Measurements from ENCODE around the gene SLAMF6.
"Not testable (repeated sequence)": the region's sequence is repeated elsewhere in the genome, so short reads cannot be mapped to it uniquely, and the experiment has no call there.

The SLAMF6 gene

DNA sequence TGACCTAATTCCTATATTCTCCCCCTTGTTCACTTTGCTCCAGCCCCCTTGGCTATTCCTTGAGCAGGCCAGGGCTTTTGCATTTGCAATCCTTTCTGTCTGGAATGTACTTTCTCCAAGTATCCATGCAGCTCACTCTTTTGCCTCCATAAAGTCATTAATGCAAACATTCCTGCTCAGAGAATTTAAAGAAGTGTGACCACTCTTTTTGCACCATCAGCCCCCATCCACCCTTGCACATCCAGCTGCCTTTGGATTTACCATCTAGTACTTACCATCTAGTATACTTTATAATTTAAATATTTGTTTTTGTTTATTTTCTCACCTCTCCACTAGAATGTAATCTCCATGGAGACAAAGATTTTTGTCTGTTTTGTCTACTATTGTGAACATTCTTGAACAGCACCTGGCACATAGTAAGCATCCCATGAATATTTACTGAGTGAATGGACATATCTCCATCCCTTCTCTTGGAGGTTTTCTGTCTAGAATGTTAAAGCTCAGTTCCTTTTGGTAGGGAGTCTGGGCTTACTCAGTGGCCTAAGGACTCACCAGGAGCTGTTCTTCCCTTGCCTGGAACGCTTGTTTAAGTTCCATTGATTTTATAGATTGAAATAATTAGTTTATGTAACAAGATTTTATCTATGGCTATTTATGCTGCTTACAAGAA, 22.6 kb downstream of the SLAMF6 start:
- DNase-seq, result no peak

DNA sequence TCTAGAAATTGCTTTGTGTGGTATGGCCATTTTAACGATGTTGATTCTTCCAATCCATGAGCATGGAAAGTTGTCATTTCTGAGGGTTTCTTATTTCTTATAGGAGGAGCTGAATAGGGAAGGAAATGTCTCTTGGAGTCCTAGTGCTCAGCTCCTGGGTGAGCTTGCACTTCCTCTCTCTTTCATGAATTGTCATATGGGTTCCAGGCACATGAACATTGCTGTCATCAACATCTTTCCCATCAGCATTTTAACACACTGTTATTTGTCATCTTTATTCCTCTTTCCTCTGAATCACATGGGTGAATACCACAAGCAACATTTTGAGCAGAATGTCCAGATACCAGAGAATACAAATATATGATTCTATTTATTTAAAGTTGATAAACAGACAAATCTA, 23.4 kb downstream of the SLAMF6 start:
- DNase-seq, result no peak

DNA sequence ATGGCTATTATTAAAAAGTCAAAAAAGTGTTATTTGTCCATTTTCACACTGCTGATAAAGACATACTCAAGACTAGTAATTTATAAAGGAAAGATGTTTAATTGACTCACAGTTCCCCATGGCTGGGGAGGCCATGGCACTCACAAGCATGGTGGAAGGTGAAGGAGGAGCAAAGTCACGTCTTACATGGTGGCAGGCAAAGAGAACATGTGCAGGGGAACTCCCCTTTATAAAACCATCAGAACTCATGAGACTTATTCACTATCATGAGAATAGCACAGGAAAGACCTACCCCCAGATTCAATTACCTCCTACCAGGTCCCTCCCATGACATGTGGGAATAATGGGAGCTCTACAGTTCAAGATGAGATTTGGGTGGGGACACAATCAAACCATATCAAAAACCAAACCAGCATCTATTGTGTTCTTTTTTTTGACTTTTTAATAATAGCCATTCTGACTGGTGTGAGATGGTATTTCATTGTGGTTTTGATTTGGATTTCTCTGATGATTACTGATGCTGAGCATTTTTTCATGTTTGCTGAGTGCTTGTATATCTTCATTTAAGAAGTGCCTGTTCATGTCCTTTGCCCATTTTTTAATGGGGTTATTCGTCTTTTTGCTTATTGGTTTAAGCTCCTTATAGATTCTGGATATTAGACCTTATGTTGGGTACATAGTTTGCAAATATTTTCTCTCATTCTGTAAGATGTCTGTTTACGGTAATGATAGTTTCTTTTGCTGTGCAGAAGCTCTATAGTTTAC, 24.6 kb downstream of the SLAMF6 start:
- not testable (repeated sequence) for DNase-seq

DNA sequence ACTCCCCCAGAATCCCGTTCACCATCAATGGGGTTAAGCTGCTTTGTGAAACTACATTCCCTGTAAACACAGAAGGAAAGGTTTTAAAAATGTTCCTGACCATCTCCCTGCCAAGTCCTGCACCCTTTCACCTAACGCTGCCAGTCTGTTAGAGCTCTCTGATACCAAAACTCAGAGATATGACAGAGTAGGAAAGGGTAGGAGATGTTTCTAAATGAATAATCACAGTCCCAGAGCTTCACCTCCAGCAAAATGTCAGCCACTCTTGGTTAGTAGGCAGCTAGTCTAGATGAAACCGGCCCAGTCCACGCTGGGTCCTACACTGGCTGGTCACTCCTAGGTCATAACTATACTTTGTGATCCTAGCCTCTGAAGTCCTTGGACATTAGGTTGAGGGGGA, 26.7 kb downstream of the SLAMF6 start:
- DNase-seq, result no peak

DNA sequence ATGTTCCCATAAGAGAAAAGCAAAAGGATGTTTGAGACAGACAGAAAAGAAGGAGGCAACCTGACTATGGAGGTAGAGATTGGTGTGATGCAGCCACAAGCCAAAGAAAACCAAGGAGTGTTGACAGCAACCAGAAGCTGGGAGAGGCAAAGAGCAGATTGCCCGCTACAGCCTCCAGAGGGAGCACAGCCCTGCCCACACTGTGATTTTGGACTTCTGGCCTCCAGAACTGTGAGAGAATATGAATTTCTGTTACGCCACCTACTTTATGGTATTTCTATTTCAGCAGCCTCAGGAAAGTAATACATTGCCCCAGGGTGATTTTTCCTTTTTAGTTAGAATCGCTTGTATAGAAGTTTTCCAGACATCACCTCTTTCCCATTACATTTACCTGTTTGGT, 28.4 kb downstream of the SLAMF6 start:
- no peak for DNase-seq

DNA sequence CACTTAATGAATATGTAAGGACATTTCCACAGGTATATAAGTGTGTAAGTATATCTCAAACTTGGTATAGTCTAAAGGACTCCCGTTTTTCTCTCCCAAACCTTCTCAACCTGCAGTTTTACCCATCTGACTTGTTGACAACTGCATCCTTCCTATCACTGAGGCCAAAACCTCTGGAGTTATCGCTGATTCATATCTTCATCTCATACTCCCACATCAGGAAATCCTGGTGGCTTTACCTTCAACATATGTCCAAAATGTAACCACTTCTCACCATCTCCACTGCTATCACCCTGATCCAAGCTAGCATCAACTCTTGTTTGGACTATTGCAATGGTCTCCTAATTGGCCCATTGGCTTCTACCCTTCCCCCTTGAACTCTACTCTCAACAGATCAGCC, 30.4 kb downstream of the SLAMF6 start:
- no peak for DNase-seq

- no peak for DNase-seq
Observed at GRCh38 chr1:160491981-160492380, 31.1 kb downstream of the SLAMF6 start.

DNA sequence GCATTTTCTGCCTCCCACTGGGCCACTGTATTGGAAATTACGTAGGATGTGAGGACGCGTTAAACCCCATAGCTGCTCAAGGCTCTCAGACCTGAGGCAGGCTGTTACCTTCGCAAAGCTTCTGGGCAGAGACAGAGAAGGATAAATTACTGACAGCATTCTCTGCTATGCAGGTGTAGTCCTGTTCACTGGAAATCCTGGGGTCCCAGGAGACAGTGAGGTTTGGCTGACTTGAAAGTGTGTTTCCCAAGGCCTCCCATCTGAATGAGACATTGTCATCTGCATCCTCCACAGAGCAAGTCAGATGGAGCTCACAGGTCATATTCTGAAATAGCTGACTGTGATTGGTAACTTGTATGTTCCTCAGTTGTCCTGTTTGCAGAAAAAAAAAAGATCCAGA, 32.0 kb downstream of the SLAMF6 start:
- no peak for DNase-seq

DNA sequence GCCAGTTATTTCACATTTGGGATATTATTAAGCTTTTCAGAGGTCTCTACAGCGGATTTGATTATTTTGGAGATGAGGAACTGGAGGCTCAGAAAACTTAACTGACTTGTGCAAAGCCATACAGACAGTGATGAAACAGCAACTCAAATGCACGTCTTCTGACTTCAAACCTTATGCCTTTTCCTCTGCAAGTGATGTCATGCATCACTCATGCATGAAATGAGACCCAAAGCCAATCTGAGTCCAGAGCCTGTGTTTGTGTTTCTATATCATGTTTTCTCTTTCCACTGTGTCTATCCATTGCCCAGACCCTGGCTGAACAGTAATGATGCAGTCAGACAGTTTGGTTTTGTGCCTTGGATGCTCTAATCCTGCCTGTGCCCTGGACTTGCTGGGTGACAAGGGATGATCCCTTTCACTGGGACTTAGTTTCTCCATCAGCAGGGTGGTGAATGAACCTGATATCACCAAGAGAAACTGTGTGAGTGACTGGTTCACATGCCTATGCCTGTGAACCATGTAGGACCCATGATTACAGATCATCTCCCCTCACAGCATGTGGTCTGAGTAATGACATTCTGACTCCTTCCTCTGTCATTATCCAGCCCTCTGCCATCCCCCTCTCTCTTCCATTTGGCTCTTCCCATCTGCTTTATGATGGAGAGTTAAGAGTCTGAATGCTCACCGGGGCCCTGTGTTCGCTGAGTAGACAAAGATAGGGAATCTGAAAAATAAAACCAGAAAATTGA, 33.4 kb downstream of the SLAMF6 start:
- no peak for DNase-seq

GRCh38 chr1:160488347-160489058, 34.6 kb downstream of the SLAMF6 start:
- no peak for DNase-seq

DNA sequence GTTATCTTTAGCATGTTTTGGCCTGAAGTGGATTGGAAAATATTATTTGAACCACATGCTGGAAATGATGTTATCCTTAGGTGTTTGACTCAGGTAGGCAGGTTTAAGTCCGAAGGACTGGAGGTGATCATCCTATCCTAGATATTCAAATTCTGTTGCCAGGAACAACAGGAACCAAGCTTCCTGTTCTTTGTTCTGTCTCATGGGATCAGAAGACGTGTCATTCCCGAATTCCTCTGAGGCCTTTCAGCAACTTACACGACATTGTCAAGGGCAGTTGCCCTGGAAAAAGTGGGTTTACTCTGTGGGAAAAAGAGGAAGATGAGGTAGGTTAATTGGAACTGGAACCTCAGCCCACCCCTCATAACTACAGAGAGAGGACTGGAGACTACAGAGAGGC, 36.6 kb downstream of the SLAMF6 start:
- DNase-seq, result no peak

GRCh38 chr1:160483505-160484185, 39.4 kb downstream of the SLAMF6 start:
- DNase-seq, result no peak

GRCh38 chr1:160481979-160482596, 41.0 kb downstream of the SLAMF6 start:
- DNase-seq, result no peak

GRCh38 chr1:160480781-160481180, 42.3 kb downstream of the SLAMF6 start:
- not testable (repeated sequence) for DNase-seq

GRCh38 chr1:160479091-160479490, 44.0 kb downstream of the SLAMF6 start:
- not testable (repeated sequence) for DNase-seq

- no peak for DNase-seq
Observed at GRCh38 chr1:160474392-160475242, 48.4 kb downstream of the SLAMF6 start.

DNA sequence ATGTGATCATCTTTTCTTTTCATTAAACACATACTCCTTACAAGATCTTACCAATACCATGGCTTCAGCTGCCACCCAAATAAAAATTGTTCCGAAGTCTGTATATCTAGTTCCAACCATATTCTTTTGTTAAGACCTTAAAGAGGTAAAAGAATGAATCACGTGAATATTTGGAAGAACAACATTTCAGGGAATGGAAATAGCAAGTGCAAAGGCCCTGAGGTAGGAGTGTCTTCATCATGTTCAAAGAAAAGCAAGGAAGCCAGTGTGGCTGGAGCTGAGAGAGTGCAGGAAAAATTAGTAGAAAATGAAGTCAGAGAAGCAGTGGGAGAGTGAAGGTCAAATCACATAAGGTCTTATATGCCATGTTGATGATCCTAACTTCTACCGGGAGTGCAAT, 50.9 kb downstream of the SLAMF6 start:
- DNase-seq, result no peak

DNA sequence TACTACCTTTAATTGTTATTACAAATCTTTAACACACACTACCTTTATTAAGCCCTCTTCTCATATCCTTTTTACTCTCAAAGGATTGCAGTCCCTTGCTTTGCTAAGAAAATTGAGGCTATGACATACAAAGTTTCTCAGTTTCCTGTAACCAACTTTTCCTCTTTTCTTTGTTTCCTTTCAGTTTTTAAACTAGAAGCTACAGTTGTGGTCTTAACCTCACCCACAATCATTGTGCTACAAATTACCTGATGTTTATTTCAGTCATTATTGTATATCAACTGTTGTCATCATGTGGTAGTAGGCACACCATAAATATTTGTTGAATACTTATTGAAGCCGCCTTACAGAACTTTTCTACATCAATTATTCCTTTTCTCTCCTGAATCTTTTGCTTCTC, 51.8 kb downstream of the SLAMF6 start:
- no peak for DNase-seq

DNA sequence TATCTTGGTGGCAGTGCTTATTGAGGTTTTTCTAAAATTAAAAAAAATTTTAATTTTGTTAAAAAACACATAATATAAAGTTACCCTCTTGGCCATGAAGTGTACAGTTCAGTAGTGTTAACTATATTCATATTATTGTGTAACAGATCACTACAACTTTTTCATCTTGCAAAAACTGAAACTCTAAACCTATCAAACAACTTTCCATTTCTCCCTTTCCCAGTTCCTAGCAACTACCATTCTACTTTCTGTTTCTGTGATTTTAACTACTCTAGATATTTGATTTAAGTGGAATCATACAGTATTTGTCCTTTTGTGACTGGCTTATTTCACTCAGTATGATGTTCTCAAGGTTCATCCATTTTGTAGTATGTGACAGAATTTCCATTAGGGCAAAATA, 55.5 kb downstream of the SLAMF6 start:
- DNase-seq, result no peak

GRCh38 chr1:160466961-160467360, 56.1 kb downstream of the SLAMF6 start:
- DNase-seq, result no peak

GRCh38 chr1:160465123-160465522, 57.9 kb downstream of the SLAMF6 start:
- DNase-seq, result no peak
